HG02884 (cell line): Measurements from ENCODE around the gene TFCP2L1.
"Not testable (repeated sequence)": the region's sequence is repeated elsewhere in the genome, so short reads cannot be mapped to it uniquely, and the experiment has no call there.

ENCODE experiments used
- ATAC-seq: cut with Tn5 transposase; IDR thresholded peaks from one replicate; pipeline ENCODE4 v1.9.1; 2021; ENCODE audit warnings: mild to moderate bottlenecking, moderate library complexity; ENCODE audit not compliant: unreplicated experiment

TFCP2L1 gene

GRCh38 chr2:121272596-121272995 is 12.4 kb downstream of the TFCP2L1 start:
- no peak for ATAC-seq

GRCh38 chr2:121269436-121269835 is 15.6 kb downstream of the TFCP2L1 start:
- not testable (repeated sequence) for ATAC-seq

- no peak for ATAC-seq
These were observed 18.4 kb downstream of the TFCP2L1 start for GRCh38 chr2:121266543-121267106.

- ATAC-seq, result no peak
These were observed 20.8 kb downstream of the TFCP2L1 start for GRCh38 chr2:121263996-121264715.

- no peak for ATAC-seq
These were observed 24.4 kb downstream of the TFCP2L1 start for GRCh38 chr2:121260370-121261154.

- ATAC-seq, result no peak
These were observed 27.0 kb downstream of the TFCP2L1 start for GRCh38 chr2:121258051-121258450.

- ATAC-seq, result no peak
These were observed 27.5 kb downstream of the TFCP2L1 start for GRCh38 chr2:121257480-121257840.

GRCh38 chr2:121256720-121257479 is 28.1 kb downstream of the TFCP2L1 start:
- no peak for ATAC-seq

GRCh38 chr2:121255358-121255757 is 29.6 kb downstream of the TFCP2L1 start:
- ATAC-seq, result no peak

GRCh38 chr2:121254748-121255147 is 30.3 kb downstream of the TFCP2L1 start:
- no peak for ATAC-seq

- no peak for ATAC-seq
These were observed 31.2 kb downstream of the TFCP2L1 start for GRCh38 chr2:121253674-121254240.

- no peak for ATAC-seq
These were observed 31.9 kb downstream of the TFCP2L1 start for GRCh38 chr2:121253021-121253673.

GRCh38 chr2:121251497-121251896 is 33.5 kb downstream of the TFCP2L1 start:
- ATAC-seq, result no peak

- no peak for ATAC-seq
These were observed 36.1 kb downstream of the TFCP2L1 start for GRCh38 chr2:121248766-121249343.

- no peak for ATAC-seq
These were observed 37.0 kb downstream of the TFCP2L1 start for GRCh38 chr2:121247971-121248370.

GRCh38 chr2:121247534-121247933 is 37.5 kb downstream of the TFCP2L1 start:
- no peak for ATAC-seq

- no peak for ATAC-seq
These were observed 38.2 kb downstream of the TFCP2L1 start for GRCh38 chr2:121246704-121247255.

- ATAC-seq, result no peak
These were observed 39.1 kb downstream of the TFCP2L1 start for GRCh38 chr2:121245913-121246312.

- no peak for ATAC-seq
These were observed 39.7 kb downstream of the TFCP2L1 start for GRCh38 chr2:121245120-121245820.
